A549 (cell line): ENCODE results near the gene ZBTB42. TPM values are rescaled to one million over a fixed set of nuclear protein-coding genes. Genes with fewer than 3 reads are reported as not detected.

ENCODE experiments used
- ATAC-seq, 2 experiments: fragments of 200-7000 bp in 1 of 2; fragments of >200 bp in 1 of 2; cut with Nextera tagmentation in 1 of 2; cut with Tn5 transposase in 1 of 2; 3 replicates each; pipeline versions ENCODE4 v1.8.0 to v1.9.1; 2018 to 2020; ENCODE audit warnings: mild to moderate bottlenecking in 1 of 2, moderate library complexity in 1 of 2
- CTCF ChIA-PET: fragments of 300-600 bp; sonication (Branson Sonifier 250); formaldehyde crosslinking; extraction: SDS; loops from one replicate; lab custom pipeline; 2021; ENCODE audit warnings: antibody characterized with exemption, inconsistent platforms; lab: Yijun Ruan, JAX
- POLR2A ChIA-PET: fragments of 350-600 bp; formaldehyde crosslinking; extraction: SDS; loops from one replicate; lab custom pipeline; 2021; ENCODE audit warnings: antibody characterized with exemption, inconsistent platforms; lab: Yijun Ruan, JAX
- DNase-seq, 2 experiments: peaks; one replicate each; pipeline versions ENCODE4 v3.0.0 to v3.0.0-alpha.2; 2011 to 2016; ENCODE audit warnings: low read depth in 1 of 2, low spot score in 1 of 2
- FAIRE-seq: peaks from 2 replicates; lab custom pipeline; 2011; peaks lifted over from hg19 to GRCh38; lab: Jason Lieb, UNC
- H3K27ac ChIP-seq, 2 experiments: fragments of >200 bp; sonication (Bioruptor Twin); formaldehyde crosslinking; 3 replicates each; pipeline ENCODE4 v1.5.1; 2016 to 2017
- H3K4me1 ChIP-seq: fragments of >200 bp; sonication (Bioruptor Twin); formaldehyde crosslinking; 3 replicates; pipeline ENCODE4 v1.6.1; 2016
- H3K4me2 ChIP-seq: fragments of >200 bp; sonication (Bioruptor Twin); formaldehyde crosslinking; 3 replicates; pipeline ENCODE4 v1.6.1; 2016
- H3K4me3 ChIP-seq: fragments of >200 bp; sonication (Bioruptor Twin); formaldehyde crosslinking; 3 replicates; pipeline ENCODE4 v1.5.1; 2016
- H3K9me3 ChIP-seq: fragments of >200 bp; sonication (Bioruptor Twin); formaldehyde crosslinking; 3 replicates; pipeline ENCODE4 v1.6.1; 2016
- BCL3 ChIP-seq: fragments of >200 bp; sonication (Bioruptor Twin); formaldehyde crosslinking; IDR thresholded peaks from 3 replicates; pipeline ENCODE4 v1.6.1; 2016
- CBX2 ChIP-seq: fragments of 200-600 bp; sonication (generic); IDR thresholded peaks from 2 replicates; pipeline ENCODE4 v1.6.1; 2016; ENCODE audit warnings: low read depth, mild to moderate bottlenecking, borderline replicate concordance
- CHD4 ChIP-seq: fragments of 200-600 bp; sonication (generic); IDR thresholded peaks from 2 replicates; pipeline ENCODE4 v1.6.1; 2016; ENCODE audit warnings: antibody characterized with exemption, mild to moderate bottlenecking, borderline replicate concordance
- CTCF ChIP-seq: fragments of >200 bp; sonication (Bioruptor Twin); formaldehyde crosslinking; IDR thresholded peaks from 3 replicates; pipeline ENCODE4 v1.5.1; 2016
- EHF ChIP-seq: fragments of 250-450 bp; sonication (Bioruptor Pico); IDR thresholded peaks from 2 replicates; pipeline ENCODE4 v1.5.0; 2020; ENCODE audit warnings: mild to moderate bottlenecking
- EP300 ChIP-seq, 2 experiments: fragments of >200 bp; sonication (Bioruptor Twin); formaldehyde crosslinking; IDR thresholded peaks; 2 replicates in 1 of 2; 3 replicates in 1 of 2; pipeline ENCODE4 v1.6.1; 2016 to 2017
- ESRRA ChIP-seq: fragments of 150-350 bp; IDR thresholded peaks from 2 replicates; pipeline ENCODE4 v1.6.1; 2014; ENCODE audit warnings: mild to moderate bottlenecking, low read length, borderline replicate concordance
- FOSB ChIP-seq: fragments of 250-450 bp; sonication (Bioruptor Pico); IDR thresholded peaks from 2 replicates; pipeline ENCODE4 v1.5.0; 2020; ENCODE audit warnings: mild to moderate bottlenecking, moderate library complexity
- FOSL2 ChIP-seq, 2 experiments: fragments of 450-650 bp in 1 of 2; fragments of >200 bp in 1 of 2; sonication (Bioruptor Twin) in 1 of 2; formaldehyde crosslinking; IDR thresholded peaks; 2 replicates each; pipeline versions ENCODE4 v1.5.0 to v1.6.1; 2016 to 2020; ENCODE audit warnings: mild to moderate bottlenecking in 1 of 2, moderate library complexity in 1 of 2
- FOXS1 ChIP-seq: fragments of 250-450 bp; sonication (Bioruptor Pico); IDR thresholded peaks from 2 replicates; pipeline ENCODE4 v1.5.0; 2020; ENCODE audit warnings: mild to moderate bottlenecking, moderate library complexity
- HDAC2 ChIP-seq: fragments of 200-600 bp; sonication (generic); IDR thresholded peaks from 2 replicates; pipeline ENCODE4 v1.6.1; 2016
- HOXA7 ChIP-seq: fragments of 250-450 bp; sonication (Bioruptor Pico); IDR thresholded peaks from 2 replicates; pipeline ENCODE4 v1.5.0; 2020; ENCODE audit warnings: mild to moderate bottlenecking, moderate library complexity
- HOXB13 ChIP-seq: fragments of 250-450 bp; sonication (Bioruptor Pico); IDR thresholded peaks from 2 replicates; pipeline ENCODE4 v1.5.0; 2020; ENCODE audit warnings: low read depth, mild to moderate bottlenecking, moderate library complexity
- HOXB5 ChIP-seq: fragments of 250-450 bp; sonication (Bioruptor Pico); IDR thresholded peaks from 2 replicates; pipeline ENCODE4 v1.5.0; 2020; ENCODE audit warnings: mild to moderate bottlenecking, moderate library complexity
- KDM5A ChIP-seq: fragments of 200-600 bp; sonication (generic); IDR thresholded peaks from 2 replicates; pipeline ENCODE4 v1.6.1; 2016; ENCODE audit warnings: antibody characterized with exemption, mild to moderate bottlenecking
- NPAS2 ChIP-seq: fragments of 250-450 bp; sonication (Bioruptor Pico); IDR thresholded peaks from 2 replicates; pipeline ENCODE4 v1.8.0; 2022; ENCODE audit warnings: mild to moderate bottlenecking, moderate library complexity, borderline replicate concordance
- POLR2A ChIP-seq: IDR thresholded peaks from 2 replicates; pipeline ENCODE4 v1.6.1; 2012; ENCODE audit warnings: mild to moderate bottlenecking, low read length
- RAD21 ChIP-seq, 2 experiments: fragments of >200 bp in 1 of 2; sonication (Bioruptor Twin) in 1 of 2; formaldehyde crosslinking in 1 of 2; IDR thresholded peaks in 1 of 2; conservative IDR thresholded peaks in 1 of 2; 2 replicates in 1 of 2; 3 replicates in 1 of 2; pipeline ENCODE4 v1.6.1; 2012 to 2018; ENCODE audit warnings: inconsistent platforms in 1 of 2
- RCOR1 ChIP-seq: fragments of 150-350 bp; IDR thresholded peaks from 2 replicates; pipeline ENCODE4 v1.6.1; 2014; ENCODE audit warnings: antibody characterized with exemption, low read length, low read depth
- RNF2 ChIP-seq: fragments of 200-600 bp; sonication (generic); IDR thresholded peaks from 2 replicates; pipeline ENCODE4 v1.6.1; 2016; ENCODE audit warnings: low read depth, mild to moderate bottlenecking, antibody characterized with exemption, moderate library complexity, borderline replicate concordance
- SMC3 ChIP-seq: fragments of >200 bp; sonication (Bioruptor Twin); formaldehyde crosslinking; IDR thresholded peaks from 3 replicates; pipeline ENCODE4 v1.6.1; 2018; ENCODE audit warnings: inconsistent platforms
- TFCP2L1 ChIP-seq: fragments of 250-450 bp; sonication (Bioruptor Pico); IDR thresholded peaks from 2 replicates; pipeline ENCODE4 v1.5.0; 2021; ENCODE audit warnings: mild to moderate bottlenecking
- ZC3H11A ChIP-seq: fragments of 450-650 bp; IDR thresholded peaks from 2 replicates; pipeline ENCODE4 v1.6.1; 2014; ENCODE audit warnings: antibody characterized with exemption, mild to moderate bottlenecking
- ZFP36 ChIP-seq: fragments of 450-650 bp; IDR thresholded peaks from 2 replicates; pipeline ENCODE4 v1.6.1; 2014; ENCODE audit warnings: borderline replicate concordance; ENCODE audit not compliant: partially characterized antibody
- ZSCAN20 ChIP-seq: fragments of 250-450 bp; sonication (Bioruptor Pico); IDR thresholded peaks from 2 replicates; pipeline ENCODE4 v1.8.0; 2022; ENCODE audit warnings: mild to moderate bottlenecking, moderate library complexity
- WGBS: methylation state at CpG from one replicate; pipeline ENCODE4 v1.1.6; 2017; ENCODE audit errors: missing lambda C conversion rate; 5-methylcytosine and 5-hydroxymethylcytosine counted together
- polyA plus RNA-seq, 4 experiments: library from polyadenylated mRNA; depleted of rRNA in 3 of 4; stranded (reverse); fragments of >200 nt; fragmentation: RNase III in 1 of 4; extraction: RNeasy Plus Mini Kit Qiagen cat#74134 plus additional on column Dnase treatment in 1 of 4; gene quantifications; 2 replicates in 3 of 4; 3 replicates in 1 of 4; pipeline ENCODE4 v1.2.3, GENCODE V29; 2011 to 2017

Gene ZBTB42
- polyA plus RNA-seq, 2 of the 4 experiments (the other 2 are of a cell fraction): 1.6 to 2.6 TPM

- TF ChIP-seq ZFP36: no peak
- no peak for TF ChIP-seq POLR2A
- no peak for TF ChIP-seq EP300 (IDR thresholded peaks at IDR 0.05)
- TF ChIP-seq FOSL2 (IDR thresholded peaks at IDR 0.05): no peak
- TF ChIP-seq FOSL2 (CRISPR knock-in tag; IDR thresholded peaks at IDR 0.05): no peak
- TF ChIP-seq SMC3: no peak
- no peak for TF ChIP-seq TFCP2L1 (CRISPR knock-in tag)
- TF ChIP-seq ZSCAN20 (CRISPR knock-in tag): no peak
- TF ChIP-seq, all 56 proteins: peak for 0
Measured at GRCh38 chr14:104784218-104784568, 16.7 kb upstream of the ZBTB42 start (continued).

GRCh38 chr14:104784846-104785707, 15.8 kb upstream of the ZBTB42 start:
- ATAC-seq (no peak), FAIRE-seq (no peak), DNase-seq (no peak)
- POLR2A ChIA-PET: no interaction called here
- Histone ChIP-seq H3K4me3 (no peak overlapping the region), H3K4me1 (0 out of 3 replicates have a peak, but pooled peaks cover 10% of the 10 kb centered on the region), H3K27ac (no peak overlapping the region), H3K9me3 (no peaks in the 10 kb centered on the region), H3K4me2 (no peak overlapping the region)
- TF ChIP-seq HOXA7 (CRISPR knock-in tag) (no peak), RNF2 (no peak), BCL3 (no peak), HOXB5 (CRISPR knock-in tag) (no peak), CTCF (no peak), NPAS2 (no peak), HDAC2 (no peak), FOXS1 (CRISPR knock-in tag) (no peak), CHD4 (no peak), SMC3 (no peak), KDM5A (no peak), RCOR1 (no peak), ESRRA (no peak), EHF (CRISPR knock-in tag) (no peak), ZC3H11A (no peak), ZSCAN20 (CRISPR knock-in tag) (no peak), HOXB13 (no peak)
- CTCF ChIA-PET: interaction anchor here (0.9 to 1.4 kb wide), 6 partner anchors 14 to 42 kb away, joined by 3 to 14 read pairs (median 4); no protein-coding TSS in a partner anchor
- 70% methylated on average over 20 of the region's 36 CpGs for WGBS

GRCh38 chr14:104785708-104786080, 15.2 kb upstream of the ZBTB42 start:
- FAIRE-seq (no peak), DNase-seq (no peak), ATAC-seq (no peak)
- 0 out of 3 replicates have a peak, but pooled peaks cover 10% of the 10 kb centered on the region for H3K4me1 ChIP-seq
- H3K27ac ChIP-seq: no peak overlapping the region
- no peak overlapping the region for H3K4me2 ChIP-seq
- CTCF ChIA-PET: interaction anchor here (1.1 to 1.4 kb wide), 4 partner anchors 15 to 41 kb away, joined by 3 to 14 read pairs (median 4); no protein-coding TSS in a partner anchor
- TF ChIP-seq RAD21 (conservative IDR thresholded peaks at IDR 0.05 in 1 of 2, IDR thresholded peaks at IDR 0.05 in 1 of 2) (no peak), CBX2 (no peak), CTCF (no peak), FOSB (no peak)
- POLR2A ChIA-PET: no interaction called here
- no peaks in the 10 kb centered on the region for H3K9me3 ChIP-seq
- whole genome bisulfite sequencing: 83% methylated on average over 13 of the region's 13 CpGs
- H3K4me3 ChIP-seq: no peak overlapping the region
